Cerebellar nuclear complex (tissue), 1 donor: Measurements from ENCODE around the gene COX14.
"Not testable (repeated sequence)": the region's sequence is repeated elsewhere in the genome, so short reads cannot be mapped to it uniquely, and the experiment has no call there.

Experiments
- DNase-seq, 2 experiments: peaks; one replicate each; lab custom pipeline; 2025; lab: John Stamatoyannopoulos, UW

COX14 gene

DNA sequence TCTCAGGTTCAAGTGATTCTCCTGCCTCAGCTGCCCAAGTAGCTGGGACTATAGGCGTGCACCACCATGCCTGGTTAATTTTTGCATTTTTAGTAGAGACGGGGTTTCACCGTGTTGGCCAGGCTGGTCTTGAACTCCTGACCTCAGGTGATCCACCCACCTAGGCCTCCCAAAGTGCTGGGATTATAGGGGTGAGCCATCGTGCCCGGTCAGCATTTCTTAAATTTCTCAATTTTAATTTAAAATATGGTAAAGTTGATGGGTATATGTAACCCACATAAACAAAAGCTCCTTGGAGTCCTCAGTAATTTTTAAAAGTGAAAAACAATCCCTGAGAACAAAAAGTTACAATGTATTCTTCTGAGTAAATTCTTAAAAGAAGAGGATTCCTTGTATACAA is 42.9 kb downstream of the COX14 start:
- not testable (repeated sequence) for DNase-seq

DNA sequence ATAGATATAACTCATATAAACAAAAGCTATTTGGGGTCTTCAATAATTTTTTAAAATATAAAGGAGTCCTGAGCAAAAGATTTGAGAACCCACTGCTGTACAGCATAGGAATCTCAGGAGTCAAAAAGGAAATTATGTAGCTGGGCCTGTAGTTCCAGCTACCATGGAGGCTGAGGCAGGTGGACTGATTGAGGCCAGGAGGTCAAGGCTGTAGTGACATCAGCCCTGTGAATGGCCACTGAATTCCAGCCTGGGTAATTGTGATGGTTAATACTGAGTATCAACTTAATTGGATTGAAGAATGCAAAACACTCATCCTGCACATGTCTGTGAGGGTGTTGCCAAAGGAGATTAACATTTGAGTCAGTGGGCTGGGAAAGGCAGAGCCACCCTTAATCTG is 44.6 kb downstream of the COX14 start:
- no peak for DNase-seq

DNA sequence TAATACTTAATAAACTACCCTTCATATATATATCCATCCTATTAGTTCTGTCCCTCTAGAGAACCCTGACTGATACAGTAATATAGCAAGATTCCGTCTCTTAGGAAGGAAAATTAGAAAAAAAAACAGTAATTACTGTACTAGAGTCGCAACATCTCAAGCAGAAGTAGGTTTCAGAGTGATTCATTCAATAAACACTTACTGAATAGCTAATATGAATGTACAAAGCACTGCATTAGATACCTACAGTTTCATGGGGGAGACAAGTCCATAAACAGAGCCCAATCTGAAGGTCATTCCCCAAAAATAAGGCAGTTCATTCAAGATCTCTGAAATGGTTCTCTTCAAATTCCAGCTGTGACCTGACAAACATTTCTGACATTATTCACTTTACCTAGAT is 45.2 kb downstream of the COX14 start:
- DNase-seq = no peak

DNA sequence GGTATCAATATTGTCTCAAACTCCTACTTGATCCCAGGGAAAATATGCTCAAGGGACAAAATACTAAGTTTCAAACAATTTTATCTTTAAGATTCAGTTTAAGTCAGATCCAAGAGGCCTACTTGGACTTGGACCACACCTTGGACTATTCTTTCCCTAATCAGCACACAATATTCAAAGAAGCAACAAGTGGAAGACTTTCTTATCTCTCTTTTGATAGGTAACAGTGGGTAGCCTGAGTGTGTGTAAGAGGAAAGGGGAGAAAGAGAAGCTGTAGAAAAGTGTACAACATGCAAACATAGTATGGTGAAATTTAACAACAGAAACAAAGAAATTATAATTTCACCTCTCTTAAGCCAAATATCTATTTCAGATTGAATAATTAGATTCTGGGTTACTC is 48.6 kb downstream of the COX14 start:
- no peak for DNase-seq

DNA sequence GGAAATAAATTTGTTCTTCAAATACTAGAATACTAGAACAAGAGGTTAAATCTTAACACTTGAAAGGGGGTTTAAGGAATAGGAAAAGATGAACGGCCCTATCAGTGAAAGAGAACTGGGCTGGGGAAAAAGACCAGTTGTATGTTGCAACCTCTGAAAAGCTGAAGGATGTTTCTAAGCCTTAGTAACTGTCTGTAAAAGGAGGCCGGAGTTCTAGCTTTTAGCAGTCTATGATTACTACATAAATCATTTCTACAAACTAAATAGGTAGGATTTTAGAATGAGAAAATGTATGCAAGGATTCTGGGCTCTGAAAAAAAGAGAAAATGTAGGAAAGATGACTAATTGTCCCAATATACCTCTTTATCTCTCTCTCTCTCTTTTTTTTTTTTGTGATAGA is 50.2 kb downstream of the COX14 start:
- no peak for DNase-seq

DNA sequence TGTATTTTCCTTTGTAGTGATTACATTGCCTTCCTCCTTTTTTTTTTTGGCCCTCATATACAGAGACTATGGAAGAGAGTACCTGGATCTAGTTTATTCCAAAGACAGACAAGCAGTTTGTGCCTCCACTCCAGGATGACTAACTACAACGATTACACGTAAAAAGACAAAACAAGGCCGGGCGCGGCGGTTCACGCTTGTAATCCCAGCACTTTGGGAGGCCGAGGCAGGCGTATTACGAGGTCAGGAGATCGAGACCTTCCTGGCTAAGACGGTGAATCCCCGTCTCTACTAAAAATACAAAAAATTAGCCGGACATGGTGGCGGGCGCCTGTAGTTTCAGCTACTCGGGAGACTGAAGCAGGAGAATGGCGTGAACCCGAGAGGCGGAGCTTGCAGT is 52.9 kb downstream of the COX14 start:
- DNase-seq = no peak

DNA sequence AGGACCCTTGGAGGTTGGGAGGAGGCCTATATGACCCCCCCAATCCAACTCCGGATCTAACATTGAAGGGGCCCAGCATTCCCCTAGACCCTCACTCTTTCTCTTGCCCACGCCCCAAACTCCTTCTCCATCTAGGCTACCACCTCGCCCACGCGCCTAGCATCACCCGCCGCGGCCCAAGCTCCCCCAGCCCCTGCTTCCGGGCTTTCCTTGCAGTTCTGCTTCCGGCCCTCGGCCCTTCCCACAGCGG is 54.7 kb downstream of the COX14 start:
- DNase-seq = no peak

DNA sequence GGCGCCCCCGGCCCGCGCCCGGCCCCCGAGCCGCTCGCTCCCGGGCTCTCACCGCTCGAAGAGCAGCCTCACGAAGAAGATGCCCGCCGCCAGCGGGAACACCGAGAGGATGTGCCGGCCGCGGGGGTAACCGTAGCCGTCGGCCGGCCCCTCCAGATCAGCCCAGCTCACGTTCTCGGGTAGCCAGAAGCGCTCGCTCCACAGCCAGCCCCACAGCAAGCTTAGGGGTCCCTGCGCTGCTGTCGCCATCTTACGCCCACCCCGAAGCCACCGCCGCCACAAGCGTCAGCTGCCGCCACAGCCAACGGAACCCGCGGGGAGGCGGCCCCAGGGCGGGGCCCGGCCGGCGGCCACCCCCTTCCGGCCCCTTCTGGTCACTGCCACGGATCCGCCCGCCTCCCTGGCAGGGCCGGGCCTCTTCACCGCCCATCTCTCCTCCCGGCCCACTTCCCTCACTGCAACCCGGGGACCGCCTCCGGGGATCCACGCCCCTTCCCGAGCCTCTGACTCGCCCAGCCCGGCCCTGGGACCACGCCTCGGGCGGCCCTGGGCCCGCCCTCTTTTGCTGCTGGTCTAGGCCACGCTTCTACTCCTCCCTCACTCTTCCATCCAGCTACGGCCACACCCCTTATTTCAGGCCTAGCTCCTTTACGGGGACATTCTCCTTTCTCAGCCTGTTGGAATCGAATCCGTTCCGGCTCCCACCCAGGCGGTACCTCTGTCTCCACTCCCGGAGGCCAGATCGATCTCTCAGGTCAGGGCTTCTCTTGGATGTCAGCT is 55.2 kb downstream of the COX14 start, which contains the start of gene CERS5:
Gene CERS5, minus strand, starts transcription at position 321 of the 780 bp plus-strand sequence. Its CDS starts 72 bp downstream, at position 249.
- peak; percentile 75 to 83 for DNase-seq
